Kasumi-1 (cell line): ENCODE measurements around the gene EEF1AKMT2.
A peak's percentile ranks its signal among the peaks of the same experiment; 100 is the strongest.
"Not testable (repeated sequence)": the region's sequence is repeated elsewhere in the genome, so short reads cannot be mapped to it uniquely, and the experiment has no call there.

Source experiments
- DNase-seq, 2 experiments: peaks; one replicate each; lab custom pipeline; 2025; lab: John Stamatoyannopoulos, UW

Gene EEF1AKMT2

GRCh38 chr10:124755581-124755980 lies 36.1 kb downstream of the EEF1AKMT2 start:
- no peak for DNase-seq

GRCh38 chr10:124754227-124754626 lies 37.5 kb downstream of the EEF1AKMT2 start:
- no peak for DNase-seq

DNA sequence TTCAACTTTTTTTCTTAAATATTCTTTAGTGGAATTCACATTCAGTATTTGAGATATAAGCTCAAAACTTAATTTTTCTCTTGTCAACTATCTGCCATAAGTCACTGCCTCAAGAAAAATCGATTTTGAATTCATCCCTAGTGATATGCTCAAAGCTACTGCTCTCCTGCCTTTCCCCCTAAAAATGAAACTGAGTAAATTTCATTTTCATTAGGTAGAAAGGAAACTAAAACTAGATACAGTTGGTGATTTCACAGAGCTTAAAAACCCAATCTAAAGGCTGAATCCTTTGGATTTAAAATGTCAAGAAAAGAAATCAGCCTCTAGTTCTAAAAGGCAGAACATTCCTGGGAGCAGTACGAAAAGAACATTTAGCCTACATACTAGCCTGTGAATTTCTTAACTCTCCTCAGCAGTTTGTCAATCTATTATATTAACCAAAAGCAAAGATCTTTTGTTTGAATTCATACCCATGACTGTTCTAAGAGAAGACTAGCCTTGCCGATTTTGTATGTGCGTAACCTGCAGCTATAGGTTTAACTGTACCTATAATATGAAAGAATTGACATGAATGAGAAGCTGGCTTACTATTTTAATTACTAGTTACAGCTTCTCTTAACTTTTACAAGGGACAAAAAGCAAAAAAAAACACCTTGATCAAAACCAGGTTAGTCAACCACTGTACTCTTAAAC lies 42.6 kb downstream of the EEF1AKMT2 start:
- DNase-seq: no peak

GRCh38 chr10:124748166-124748565 lies 43.5 kb downstream of the EEF1AKMT2 start:
- DNase-seq: peak in 1 of 2 experiments; percentile 20

- DNase-seq: no peak
Observed at GRCh38 chr10:124747745-124748144, 43.9 kb downstream of the EEF1AKMT2 start.

GRCh38 chr10:124746992-124747391 lies 44.7 kb downstream of the EEF1AKMT2 start:
- no peak for DNase-seq

DNA sequence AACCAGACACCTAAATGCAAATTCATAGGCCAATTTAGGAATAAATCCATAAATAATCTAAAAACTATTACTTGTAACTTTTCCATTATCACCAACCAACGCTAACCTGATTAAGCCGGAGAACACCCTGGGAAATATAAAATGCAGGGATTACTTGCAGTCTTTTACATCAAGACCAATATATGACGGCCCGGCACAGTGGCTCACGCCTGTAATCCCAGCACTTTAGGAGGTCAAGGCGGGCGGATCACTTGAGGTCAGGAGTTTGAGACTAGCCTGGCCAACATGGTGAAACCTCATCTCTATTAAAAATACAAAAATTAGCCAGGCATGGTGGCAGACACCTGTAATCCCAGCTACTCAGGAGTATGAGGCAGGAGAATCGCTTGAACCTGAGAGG lies 45.2 kb downstream of the EEF1AKMT2 start:
- not testable (repeated sequence) for DNase-seq

DNA sequence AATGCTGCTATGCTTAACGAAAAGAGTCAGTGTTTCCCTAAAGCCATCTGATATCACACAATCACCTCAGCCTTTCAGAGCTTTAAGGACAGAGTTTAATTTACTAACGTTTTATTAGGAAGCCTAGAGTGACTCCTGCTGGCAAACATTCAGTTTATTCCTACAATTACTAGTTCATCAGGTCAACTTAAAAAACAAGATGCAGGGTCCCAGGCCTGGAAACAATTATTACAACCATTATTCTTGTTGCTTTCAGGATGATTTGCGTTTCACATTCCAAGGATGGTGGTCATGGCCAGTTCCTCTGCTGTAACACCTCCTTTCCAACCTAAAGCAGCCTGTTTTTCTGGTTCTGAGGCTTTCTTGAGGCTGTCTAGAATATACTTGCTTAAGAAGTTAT lies 46.0 kb downstream of the EEF1AKMT2 start:
- peak; percentile 84 to 88 for DNase-seq

DNA sequence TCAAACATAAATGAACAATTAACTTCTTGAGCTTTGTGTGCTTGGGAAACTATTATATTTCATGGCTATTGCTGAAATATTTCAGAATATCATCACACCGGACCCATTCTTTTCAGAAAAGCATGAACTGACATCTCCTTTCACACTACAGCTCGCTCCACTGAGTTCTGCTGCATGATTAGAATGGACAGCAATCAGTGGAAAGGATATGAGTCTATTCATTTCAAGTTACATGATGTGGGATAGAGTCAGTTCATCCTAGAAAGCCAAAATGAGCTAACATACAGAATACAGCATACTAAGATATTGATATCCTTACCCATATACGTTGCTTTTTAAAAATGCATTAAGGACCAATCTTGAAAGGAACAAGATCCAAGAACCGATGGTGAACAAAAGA lies 46.4 kb downstream of the EEF1AKMT2 start:
- DNase-seq: no peak

DNA sequence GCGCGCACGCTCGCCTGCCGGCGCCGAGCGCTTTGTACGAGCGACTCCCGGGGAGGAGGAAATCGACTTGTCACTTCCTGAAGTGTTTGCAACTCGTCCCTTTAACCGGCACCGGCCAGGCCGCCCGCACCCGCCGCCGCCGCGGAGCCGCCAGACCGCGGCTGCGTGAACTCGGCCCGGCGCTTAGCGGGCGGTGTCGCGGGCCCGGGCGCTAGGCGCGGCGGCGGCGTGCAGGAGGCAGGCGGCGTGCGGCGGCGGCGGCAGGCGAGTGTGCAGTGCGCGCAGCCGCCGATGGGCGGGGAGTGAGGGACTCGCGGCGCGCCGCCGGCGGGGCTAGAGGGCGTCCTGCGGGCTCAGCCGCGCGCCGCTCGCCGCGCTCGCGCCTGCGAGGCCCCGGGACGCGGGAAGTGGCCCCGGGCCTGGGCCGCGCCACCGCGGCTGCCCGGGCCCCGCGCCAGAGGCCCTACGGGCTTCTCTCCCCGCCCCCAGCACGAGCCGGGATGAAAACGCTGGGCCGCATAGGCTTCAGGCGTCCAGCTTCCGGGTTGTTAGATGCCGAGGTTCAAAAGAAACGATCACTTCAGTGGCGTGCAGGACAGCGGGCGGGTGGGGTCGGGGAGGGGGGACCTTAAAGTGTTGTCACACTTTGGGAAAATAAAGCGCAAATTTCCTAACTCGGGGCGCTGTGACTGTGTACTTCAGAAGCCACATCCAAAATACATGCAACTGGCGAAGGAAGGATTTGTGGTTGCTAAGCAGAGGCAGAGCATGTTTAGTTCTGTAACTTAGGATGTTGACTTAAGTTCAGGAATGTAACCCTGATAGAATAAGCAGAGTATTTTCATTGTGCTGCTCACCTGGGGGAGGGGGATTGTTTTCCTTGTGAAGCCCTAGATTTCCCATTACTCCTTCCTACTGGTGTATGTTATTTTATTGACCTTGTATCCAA lies 47.3 kb downstream of the EEF1AKMT2 start, which contains the start of gene FAM53B:
FAM53B (minus strand) TSS at position 277 of the 949 bp plus-strand sequence. CDS start 37,665 bp downstream, outside the sequence.
- peak; percentile 79 to 85 for DNase-seq

DNA sequence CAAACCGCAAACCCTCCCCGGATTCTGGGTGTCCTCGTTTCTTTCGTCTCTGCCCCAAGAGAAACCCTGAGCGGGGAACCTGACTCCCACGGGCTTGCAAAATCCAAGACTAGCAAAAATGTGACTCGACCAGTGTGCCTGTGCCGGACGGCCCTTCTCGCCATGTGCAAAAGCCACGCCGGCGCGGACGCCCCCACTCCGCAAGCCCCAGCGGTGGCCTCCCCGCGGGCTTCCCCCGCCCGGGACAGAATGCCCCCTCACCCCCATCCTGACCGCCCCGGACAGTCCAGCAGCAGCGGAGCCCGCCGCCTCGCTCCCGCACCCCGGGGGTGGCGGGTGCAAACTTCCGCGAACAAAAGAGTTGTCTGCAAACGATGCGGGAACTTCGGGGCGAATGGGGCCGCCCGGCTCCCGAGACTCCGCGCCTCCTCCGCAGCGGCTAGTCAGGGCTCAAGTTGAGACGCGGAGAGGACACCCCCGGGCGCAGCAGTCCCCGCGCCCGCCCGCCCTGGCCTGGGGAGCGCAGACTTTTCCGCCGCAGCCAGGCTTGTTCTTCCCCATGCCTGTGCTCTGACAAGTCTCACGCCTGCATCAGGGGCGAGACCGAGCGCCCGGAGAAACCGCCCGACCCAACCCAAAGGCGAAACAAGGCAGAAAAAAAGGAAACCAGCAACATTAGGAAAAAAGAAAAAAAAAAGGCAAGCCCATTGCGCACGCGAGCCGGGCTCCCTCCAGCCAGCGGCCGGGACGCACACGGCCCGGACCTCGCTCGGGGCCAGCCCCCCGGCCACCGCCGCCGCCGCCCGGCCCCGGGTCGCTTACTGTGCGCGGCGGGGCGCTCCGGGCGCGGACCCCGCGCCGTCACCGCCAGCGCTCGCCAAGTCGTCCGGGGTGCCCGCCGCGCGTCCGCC lies 48.2 kb downstream of the EEF1AKMT2 start:
- DNase-seq: peak; percentile 41 to 51

DNA sequence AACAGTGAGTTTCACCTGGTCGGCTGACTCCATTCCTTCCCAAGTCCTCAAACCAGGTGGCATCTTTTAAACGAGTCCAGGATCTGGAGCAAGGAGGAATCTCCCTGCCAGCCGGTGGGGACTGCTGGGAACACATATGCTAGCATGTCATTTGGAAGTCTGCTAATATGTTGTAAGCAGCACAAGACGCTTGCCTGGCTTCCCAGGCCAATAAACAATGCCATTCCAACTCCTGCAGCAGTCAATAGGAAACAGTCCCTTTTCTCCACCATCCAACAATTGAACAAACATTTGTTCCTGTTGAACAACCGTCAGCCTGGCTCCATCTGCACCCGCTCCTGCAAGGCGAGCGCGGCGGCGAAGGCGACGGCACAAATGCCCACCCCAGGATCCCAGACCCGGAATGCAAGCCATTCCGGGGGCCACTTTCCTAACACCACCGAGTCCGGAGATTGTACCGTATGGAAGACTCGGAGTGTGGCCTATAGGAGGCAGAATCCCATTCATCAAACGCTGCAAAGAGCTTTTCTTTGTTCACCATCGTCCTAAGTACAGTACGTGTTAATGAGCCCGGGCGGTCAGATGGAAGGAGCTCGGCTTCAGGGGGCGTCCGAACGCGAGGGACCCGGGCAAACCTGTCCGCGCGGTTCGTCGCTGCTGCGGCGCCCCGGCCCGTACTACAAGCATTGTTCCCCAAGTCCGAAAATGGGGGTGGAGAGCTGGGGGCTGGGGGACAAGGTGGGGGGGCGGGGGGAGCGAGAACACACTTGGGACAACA lies 49.1 kb downstream of the EEF1AKMT2 start:
- peak; percentile 60 to 66 for DNase-seq

GRCh38 chr10:124741922-124742412 lies 49.7 kb downstream of the EEF1AKMT2 start:
- DNase-seq: peak in 1 of 2 experiments; percentile 32

DNA sequence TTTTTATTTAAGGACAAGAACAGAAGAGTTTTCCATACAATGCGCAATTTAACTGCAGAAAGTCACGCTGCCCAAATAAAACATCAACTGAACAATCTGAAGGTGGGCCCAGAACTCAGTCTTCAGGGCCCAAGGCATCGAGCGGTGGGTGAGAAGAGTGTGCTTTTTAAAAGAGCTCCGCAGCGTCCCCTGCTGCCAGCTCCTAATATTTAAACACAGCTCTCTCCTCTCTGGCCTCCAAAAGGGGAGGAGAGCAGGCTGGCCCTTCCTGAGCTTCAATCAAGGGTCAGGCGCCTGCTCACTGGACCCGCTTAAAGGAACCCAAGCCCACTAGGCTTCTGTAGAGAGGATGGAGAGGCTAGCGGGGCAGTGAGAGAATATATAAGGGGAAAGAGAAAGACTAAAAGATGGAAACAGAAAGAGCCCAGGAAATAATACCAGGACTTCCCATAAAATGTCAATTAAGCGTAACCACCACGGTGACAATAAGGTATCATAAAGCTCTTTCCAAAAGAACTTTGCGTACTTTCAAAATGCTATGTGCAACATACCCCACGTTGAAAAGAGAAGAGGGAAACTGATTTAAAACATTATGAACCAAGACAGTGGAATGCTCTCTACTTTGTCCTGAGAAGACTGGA lies 50.3 kb downstream of the EEF1AKMT2 start:
- peak; percentile 90 to 93 for DNase-seq

DNA sequence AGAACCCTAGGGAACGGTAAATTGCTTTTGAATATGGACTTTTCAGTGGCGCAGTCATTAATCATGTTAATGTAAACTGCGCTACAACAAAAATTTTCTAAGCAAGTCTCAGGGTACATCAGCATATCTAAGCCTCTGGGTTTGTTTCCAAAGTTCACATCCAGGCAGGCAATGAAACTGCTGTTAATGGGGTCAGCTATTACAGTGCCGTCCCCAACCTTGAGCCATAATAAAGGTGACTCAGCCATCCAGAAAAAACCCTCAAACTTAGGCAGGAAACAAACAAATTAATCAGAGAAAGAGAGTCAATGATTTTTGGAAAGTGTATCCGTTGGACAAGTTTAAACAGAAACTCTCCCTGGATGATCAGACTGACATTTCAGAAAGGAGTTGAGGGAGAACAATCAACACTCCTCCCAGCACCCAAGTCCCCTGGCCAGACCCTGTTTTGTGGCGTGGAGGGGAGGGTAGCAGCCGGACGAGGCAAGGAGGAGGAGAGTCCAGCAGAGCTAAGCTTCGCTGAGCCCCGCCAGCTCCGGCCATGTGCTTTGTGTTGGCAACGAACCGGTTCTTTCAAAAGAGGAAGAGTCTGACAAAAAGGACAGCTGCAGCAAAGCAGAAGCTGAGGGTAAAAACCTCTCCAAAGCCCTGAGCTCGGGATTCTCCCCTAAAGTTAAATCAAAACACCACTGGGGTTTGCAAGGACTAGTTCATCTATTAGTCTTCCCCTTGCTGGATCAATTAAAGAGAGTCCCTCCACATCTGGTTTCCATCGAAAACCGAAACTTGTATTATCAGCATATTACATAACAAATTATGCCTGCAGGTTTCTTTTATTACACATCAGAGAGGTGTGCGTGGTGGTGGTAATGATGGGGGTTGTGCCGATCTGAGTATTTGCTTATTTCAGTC lies 51.1 kb downstream of the EEF1AKMT2 start:
- DNase-seq: peak; percentile 88 to 93

- no peak for DNase-seq
Observed at GRCh38 chr10:124739986-124740368, 51.7 kb downstream of the EEF1AKMT2 start.

DNA sequence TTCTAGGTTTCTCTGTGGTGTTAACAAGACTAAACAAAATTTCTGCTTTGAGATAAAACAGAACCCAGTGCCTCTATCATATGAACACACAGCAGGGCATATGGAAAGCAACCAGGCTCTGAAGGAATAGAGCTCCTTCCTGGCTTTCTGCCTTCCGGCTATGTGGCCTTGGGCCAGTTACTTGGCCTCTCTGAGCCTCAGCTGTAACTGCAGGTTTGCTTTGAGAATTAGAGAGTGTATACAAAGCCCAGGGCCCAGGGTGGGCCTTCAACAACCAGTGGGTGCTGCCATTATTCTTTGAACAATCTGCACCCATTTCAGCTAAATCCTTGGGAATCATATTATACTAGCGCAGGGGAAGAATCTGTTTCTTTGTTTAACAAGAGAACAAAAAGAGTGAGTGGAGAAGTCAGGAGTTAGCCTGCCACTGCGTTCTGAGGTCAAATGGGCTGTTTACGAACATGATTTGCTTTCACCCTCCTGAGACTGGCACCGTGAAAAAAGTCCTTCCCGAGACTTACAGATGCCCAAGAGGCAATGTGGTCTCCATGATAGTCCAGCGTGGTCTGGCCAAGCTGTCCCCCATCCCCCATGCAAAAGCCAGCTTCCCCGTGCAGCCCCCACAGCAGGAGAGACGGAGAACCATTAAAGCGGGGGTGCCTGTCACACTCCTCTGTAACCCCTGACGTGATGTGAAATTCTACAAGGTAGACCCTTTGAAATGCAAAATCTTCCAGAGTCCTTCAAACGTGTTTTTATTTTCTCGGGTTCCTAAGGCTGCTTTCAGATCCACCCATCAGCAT lies 52.4 kb downstream of the EEF1AKMT2 start:
- DNase-seq: no peak

DNA sequence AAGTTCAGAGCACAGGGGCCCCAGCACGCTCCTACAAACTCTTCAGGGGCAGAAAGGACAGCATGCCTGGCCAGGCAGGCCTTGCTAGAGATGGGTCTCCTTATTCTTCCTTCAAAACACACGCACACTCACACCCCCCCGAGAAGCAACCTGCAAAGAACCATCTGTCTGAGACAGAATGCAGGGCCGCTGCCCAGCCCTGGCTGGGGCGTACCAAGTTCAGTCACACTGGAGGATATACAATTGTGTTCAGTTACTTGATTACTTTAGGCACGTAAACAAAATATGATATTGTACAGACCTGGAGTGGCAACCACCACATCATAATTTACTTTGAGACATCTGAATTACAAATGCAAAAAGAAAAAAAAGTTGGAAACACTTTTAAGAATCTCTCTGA lies 53.2 kb downstream of the EEF1AKMT2 start:
- DNase-seq: no peak
